Activated CD4-positive, alpha-beta T cell treated with anti-CD3 and anti-CD28 coated beads for 48 hours (primary cell): ENCODE measurements around the gene FASTKD2.

ENCODE experiments used
- DNase-seq: peaks from one replicate; pipeline ENCODE4 v3.0.0-alpha.2; 2020

The FASTKD2 gene

DNA sequence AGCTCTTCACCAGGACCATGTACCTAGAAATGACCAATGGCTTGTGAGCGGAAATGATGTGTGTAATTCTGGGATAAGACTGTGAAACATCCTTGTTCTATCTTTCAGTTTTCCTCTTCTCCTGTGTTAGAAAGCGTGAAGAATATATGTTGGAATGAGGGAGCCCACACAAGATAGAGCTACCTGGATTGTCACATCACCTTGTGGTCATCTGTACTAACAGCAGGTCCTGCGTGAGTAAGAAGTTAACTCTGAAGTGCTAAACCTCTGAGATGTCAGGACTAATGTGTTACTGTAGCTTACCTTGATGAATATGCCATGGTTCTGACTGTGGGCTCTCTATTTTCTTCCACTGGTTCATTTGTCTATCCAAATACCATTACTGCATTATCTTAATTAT is 75.6 kb downstream of the FASTKD2 start:
- no peak for DNase-seq
